ENCODE results near the gene C9orf85. TPM values are rescaled to one million over a fixed set of nuclear protein-coding genes. Genes with fewer than 3 reads are reported as not detected.
"Not testable (repeated sequence)": the region's sequence is repeated elsewhere in the genome, so short reads cannot be mapped to it uniquely, and the experiment has no call there.

C9orf85 gene
- total and polyA plus RNA-seq, 5 donors from 2014 or later: 7.2 to 14.7 (median 10.5) TPM

- H3K36me3 Mint-ChIP-seq: peaks cover 17% of the 10 kb centered on the region
- no peaks in the 10 kb centered on the region for H3K4me1 ChIP-seq (ENCODE audit: control insufficient read depth, insufficient read depth, low read length, poor library complexity, severe bottlenecking)
- no peaks in the 10 kb centered on the region for H3K27me3 ChIP-seq (ENCODE audit: control insufficient read depth, insufficient read depth, low read length)
- no peak for ATAC-seq (ENCODE audit: low read depth in 2 of 2)
- H3K36me3 ChIP-seq (ENCODE audit: control insufficient read depth, insufficient read depth, low read length): peaks cover 11% of the 10 kb centered on the region
- H3K27ac Mint-ChIP-seq: no peak overlapping the region
- no peak overlapping the region for H3K4me3 ChIP-seq (ENCODE audit: low read depth, low read length)
- peaks cover 17 to 27% (median 24%) of the 10 kb centered on the region in 4 donors for H3K4me1 Mint-ChIP-seq
- H3K9me3 ChIP-seq (ENCODE audit: control insufficient read depth in 2 of 2, low read length in 2 of 2): no peaks in the 10 kb centered on the region
- H3K4me3 Mint-ChIP-seq: no peak overlapping the region
- DNase-seq: no peak
- no peaks in the 10 kb centered on the region for H3K9me3 Mint-ChIP-seq
- no peak overlapping the region for H3K27ac ChIP-seq (ENCODE audit: insufficient read depth, low read length, poor library complexity, severe bottlenecking)
- no peaks in the 10 kb centered on the region for H3K27me3 Mint-ChIP-seq
Observed at GRCh38 chr9:71944754-71945375, 33.4 kb downstream of the C9orf85 start.

- not testable (repeated sequence) for H3K4me3 ChIP-seq (ENCODE audit: low read depth, low read length); H3K27me3 ChIP-seq (ENCODE audit: control insufficient read depth, insufficient read depth, low read length); H3K4me1 Mint-ChIP-seq; H3K9me3 Mint-ChIP-seq; H3K4me3 Mint-ChIP-seq; H3K9me3 ChIP-seq (ENCODE audit: control insufficient read depth in 2 of 2, low read length in 2 of 2); H3K27ac ChIP-seq (ENCODE audit: insufficient read depth, low read length, poor library complexity, severe bottlenecking); H3K36me3 ChIP-seq (ENCODE audit: control insufficient read depth, insufficient read depth, low read length); H3K4me1 ChIP-seq (ENCODE audit: control insufficient read depth, insufficient read depth, low read length, poor library complexity, severe bottlenecking); ATAC-seq (ENCODE audit: low read depth in 2 of 2); H3K27me3 Mint-ChIP-seq; DNase-seq
- Mint-ChIP-seq H3K36me3 (peaks cover 16% of the 10 kb centered on the region), H3K27ac (peak overlapping the region in 1 of 3 donors; percentile 31)
Observed at GRCh38 chr9:71954652-71955051, 43.2 kb downstream of the C9orf85 start.

- Histone ChIP-seq H3K27ac (ENCODE audit: insufficient read depth, low read length, poor library complexity, severe bottlenecking) (no peak overlapping the region), H3K4me3 (ENCODE audit: low read depth, low read length) (no peak overlapping the region), H3K27me3 (ENCODE audit: control insufficient read depth, insufficient read depth, low read length) (no peaks in the 10 kb centered on the region), H3K9me3 (ENCODE audit: control insufficient read depth in 2 of 2, low read length in 2 of 2) (no peaks in the 10 kb centered on the region), H3K4me1 (ENCODE audit: control insufficient read depth, insufficient read depth, low read length, poor library complexity, severe bottlenecking) (no peaks in the 10 kb centered on the region), H3K36me3 (ENCODE audit: control insufficient read depth, insufficient read depth, low read length) (peaks cover 6% of the 10 kb centered on the region)
- peaks cover 2 to 11% (median 6%) of the 10 kb centered on the region in 4 donors for H3K4me1 Mint-ChIP-seq
- no peaks in the 10 kb centered on the region for H3K27me3 Mint-ChIP-seq
- no peaks in the 10 kb centered on the region for H3K9me3 Mint-ChIP-seq
- ATAC-seq (ENCODE audit: low read depth in 2 of 2): no peak
- no peak for DNase-seq
- H3K27ac Mint-ChIP-seq: no peak overlapping the region
- peaks cover 18% of the 10 kb centered on the region for H3K36me3 Mint-ChIP-seq
- H3K4me3 Mint-ChIP-seq: no peak overlapping the region
Observed at GRCh38 chr9:71955300-71955915, 44.0 kb downstream of the C9orf85 start.

- ATAC-seq (ENCODE audit: low read depth in 2 of 2) (no peak), DNase-seq (no peak)
- peaks cover 4 to 11% (median 8%) of the 10 kb centered on the region in 4 donors for H3K4me1 Mint-ChIP-seq
- peaks cover 9% of the 10 kb centered on the region for H3K36me3 ChIP-seq (ENCODE audit: control insufficient read depth, insufficient read depth, low read length)
- no peak overlapping the region for H3K27ac Mint-ChIP-seq
- no peaks in the 10 kb centered on the region for H3K4me1 ChIP-seq (ENCODE audit: control insufficient read depth, insufficient read depth, low read length, poor library complexity, severe bottlenecking)
- no peaks in the 10 kb centered on the region for H3K27me3 Mint-ChIP-seq
- peaks cover 0 to 8% (median 5%) of the 10 kb centered on the region in 7 donors for H3K9me3 Mint-ChIP-seq
- H3K4me3 ChIP-seq (ENCODE audit: low read depth, low read length): no peak overlapping the region
- no peaks in the 10 kb centered on the region for H3K27me3 ChIP-seq (ENCODE audit: control insufficient read depth, insufficient read depth, low read length)
- no peak overlapping the region for H3K27ac ChIP-seq (ENCODE audit: insufficient read depth, low read length, poor library complexity, severe bottlenecking)
- H3K4me3 Mint-ChIP-seq: no peak overlapping the region
- H3K36me3 Mint-ChIP-seq: peaks cover 36% of the 10 kb centered on the region
- peaks cover 2 to 4% of the 10 kb centered on the region in 2 experiments for H3K9me3 ChIP-seq (ENCODE audit: control insufficient read depth in 2 of 2, low read length in 2 of 2)
Observed at GRCh38 chr9:71962328-71962727, 50.9 kb downstream of the C9orf85 start.

- H3K36me3 Mint-ChIP-seq: peaks cover 45% of the 10 kb centered on the region
- not testable (repeated sequence) for H3K4me3 Mint-ChIP-seq; H3K27ac Mint-ChIP-seq; ATAC-seq (ENCODE audit: low read depth in 2 of 2); DNase-seq; H3K4me3 ChIP-seq (ENCODE audit: low read depth, low read length); H3K27ac ChIP-seq (ENCODE audit: insufficient read depth, low read length, poor library complexity, severe bottlenecking); H3K4me1 ChIP-seq (ENCODE audit: control insufficient read depth, insufficient read depth, low read length, poor library complexity, severe bottlenecking); H3K27me3 ChIP-seq (ENCODE audit: control insufficient read depth, insufficient read depth, low read length); H3K27me3 Mint-ChIP-seq
- peaks cover 0 to 17% (median 5%) of the 10 kb centered on the region in 7 donors for H3K9me3 Mint-ChIP-seq
- peaks cover 14% of the 10 kb centered on the region for H3K36me3 ChIP-seq (ENCODE audit: control insufficient read depth, insufficient read depth, low read length)
- peaks cover 8 to 12% of the 10 kb centered on the region in 2 experiments for H3K9me3 ChIP-seq (ENCODE audit: control insufficient read depth in 2 of 2, low read length in 2 of 2)
- H3K4me1 Mint-ChIP-seq: peaks cover 4 to 11% (median 7%) of the 10 kb centered on the region in 4 donors
Observed at GRCh38 chr9:71963471-71963996, 52.1 kb downstream of the C9orf85 start.

- H3K27ac Mint-ChIP-seq: no peak overlapping the region
- H3K4me1 Mint-ChIP-seq: peaks cover 3 to 6% (median 5%) of the 10 kb centered on the region in 4 donors
- no peak for ATAC-seq (ENCODE audit: low read depth in 2 of 2)
- H3K4me3 Mint-ChIP-seq: no peak overlapping the region
- peaks cover 0 to 23% (median 8%) of the 10 kb centered on the region in 7 donors for H3K9me3 Mint-ChIP-seq
- H3K27me3 Mint-ChIP-seq: no peaks in the 10 kb centered on the region
- H3K36me3 Mint-ChIP-seq: peaks cover 51% of the 10 kb centered on the region
- no peaks in the 10 kb centered on the region for H3K4me1 ChIP-seq (ENCODE audit: control insufficient read depth, insufficient read depth, low read length, poor library complexity, severe bottlenecking)
- DNase-seq: no peak
- no peak overlapping the region for H3K27ac ChIP-seq (ENCODE audit: insufficient read depth, low read length, poor library complexity, severe bottlenecking)
- peaks cover 12 to 17% of the 10 kb centered on the region in 2 experiments for H3K9me3 ChIP-seq (ENCODE audit: control insufficient read depth in 2 of 2, low read length in 2 of 2)
- no peak overlapping the region for H3K4me3 ChIP-seq (ENCODE audit: low read depth, low read length)
- H3K27me3 ChIP-seq (ENCODE audit: control insufficient read depth, insufficient read depth, low read length): no peaks in the 10 kb centered on the region
- peaks cover 14% of the 10 kb centered on the region for H3K36me3 ChIP-seq (ENCODE audit: control insufficient read depth, insufficient read depth, low read length)
Observed at GRCh38 chr9:71965403-71965802, 54.0 kb downstream of the C9orf85 start.

GRCh38 chr9:71966601-71967000 lies 55.2 kb downstream of the C9orf85 start:
- Histone ChIP-seq H3K4me1 (ENCODE audit: control insufficient read depth, insufficient read depth, low read length, poor library complexity, severe bottlenecking) (no peaks in the 10 kb centered on the region), H3K36me3 (ENCODE audit: control insufficient read depth, insufficient read depth, low read length) (peaks cover 14% of the 10 kb centered on the region), H3K27me3 (ENCODE audit: control insufficient read depth, insufficient read depth, low read length) (no peaks in the 10 kb centered on the region), H3K27ac (ENCODE audit: insufficient read depth, low read length, poor library complexity, severe bottlenecking) (no peak overlapping the region), H3K9me3 (ENCODE audit: control insufficient read depth in 2 of 2, low read length in 2 of 2) (peaks cover 12 to 17% of the 10 kb centered on the region in 2 experiments), H3K4me3 (ENCODE audit: low read depth, low read length) (no peak overlapping the region)
- peaks cover 0 to 23% (median 8%) of the 10 kb centered on the region in 7 donors for H3K9me3 Mint-ChIP-seq
- DNase-seq (no peak), ATAC-seq (ENCODE audit: low read depth in 2 of 2) (no peak)
- H3K36me3 Mint-ChIP-seq: peaks cover 51% of the 10 kb centered on the region
- no peak overlapping the region for H3K4me3 Mint-ChIP-seq
- no peaks in the 10 kb centered on the region for H3K27me3 Mint-ChIP-seq
- H3K4me1 Mint-ChIP-seq: peaks cover 3 to 6% (median 5%) of the 10 kb centered on the region in 4 donors
- H3K27ac Mint-ChIP-seq: no peak overlapping the region
